ENCODE data around the gene ITPKA. TPM values are rescaled to one million over a fixed set of nuclear protein-coding genes. Genes with fewer than 3 reads are reported as not detected.

ITPKA gene
- total RNA-seq, 4 donors from 2014 or later, result 1.6 to 3.7 TPM; not detected in 2

GRCh38 chr15:41499109-41499851 is 5.6 kb downstream of the ITPKA start:
- H3K4me3 ChIP-seq (ENCODE audit: low read depth, poor library complexity, severe bottlenecking), result no peak overlapping the region
- TF ChIP-seq POLR2A (IDR thresholded peaks at IDR 0.05), result no peak
- TF ChIP-seq CTCF (IDR thresholded peaks at IDR 0.05), result no peak
- intact Hi-C loops (cut with DNase I; ENCODE audit: low total_unique reads), result no loop called here
- DNase-seq (ENCODE audit: low spot score in 2 of 2), result no peak
- 85 to 91% methylated on average over 6 of the region's 6 CpGs for WGBS, 2 donors

GRCh38 chr15:41501191-41501917 is 7.7 kb downstream of the ITPKA start:
- TF ChIP-seq CTCF (IDR thresholded peaks at IDR 0.05), result no peak
- TF ChIP-seq POLR2A (IDR thresholded peaks at IDR 0.05), result no peak
- no peak for DNase-seq (ENCODE audit: low spot score in 2 of 2)
- 7 to 27% methylated on average over 16 to 47 of the region's 56 CpGs for WGBS, 2 donors
- intact Hi-C loops (cut with DNase I; ENCODE audit: low total_unique reads), result no loop called here
- no peak overlapping the region for H3K4me3 ChIP-seq (ENCODE audit: low read depth, poor library complexity, severe bottlenecking)

GRCh38 chr15:41501931-41502794 is 8.5 kb downstream of the ITPKA start:
- intact Hi-C loops (cut with DNase I; ENCODE audit: low total_unique reads), result no loop called here
- TF ChIP-seq POLR2A (IDR thresholded peaks at IDR 0.05) (no peak), CTCF (IDR thresholded peaks at IDR 0.05) (no peak)
- WGBS, 2 donors, result 3 to 5% methylated on average over 22 to 44 of the region's 64 CpGs
- H3K4me3 ChIP-seq (ENCODE audit: low read depth, poor library complexity, severe bottlenecking), result no peak overlapping the region
- DNase-seq (ENCODE audit: low spot score in 2 of 2), result no peak

GRCh38 chr15:41502795-41503668 is 9.4 kb downstream of the ITPKA start:
- DNase-seq (ENCODE audit: low spot score in 2 of 2), result no peak
- 11 to 26% methylated on average over 19 to 29 of the region's 54 CpGs for WGBS, 2 donors
- H3K4me3 ChIP-seq (ENCODE audit: low read depth, poor library complexity, severe bottlenecking), result no peak overlapping the region
- TF ChIP-seq POLR2A (IDR thresholded peaks at IDR 0.05) (no peak), CTCF (IDR thresholded peaks at IDR 0.05) (no peak)
- intact Hi-C loops (cut with DNase I; ENCODE audit: low total_unique reads), result no loop called here

- TF ChIP-seq CTCF (IDR thresholded peaks at IDR 0.05) (no peak), POLR2A (IDR thresholded peaks at IDR 0.05) (no peak)
- H3K4me3 ChIP-seq (ENCODE audit: low read depth, poor library complexity, severe bottlenecking), result no peak overlapping the region
- intact Hi-C loops (cut with DNase I; ENCODE audit: low total_unique reads), result no loop called here
- no peak for DNase-seq (ENCODE audit: low spot score in 2 of 2)
- 52 to 59% methylated on average over 2 to 5 of the region's 5 CpGs for WGBS, 2 donors
Observed at GRCh38 chr15:41503669-41504010, 10.0 kb downstream of the ITPKA start.
